ENCODE results near the gene WEE1.

Gene WEE1

GRCh38 chr11:9566561-9567063, 6.9 kb upstream of the WEE1 start:
- no peak for DNase-seq (ENCODE audit: low read depth, low spot score)

- no peak for DNase-seq (ENCODE audit: low read depth, low spot score)
Observed at GRCh38 chr11:9567401-9567800, 6.1 kb upstream of the WEE1 start.

GRCh38 chr11:9568161-9568853, 5.2 kb upstream of the WEE1 start:
- no peak for DNase-seq (ENCODE audit: low read depth, low spot score)

- no peak for DNase-seq (ENCODE audit: low read depth, low spot score)
Observed at GRCh38 chr11:9568854-9569587, 4.4 kb upstream of the WEE1 start.

- no peak for DNase-seq (ENCODE audit: low read depth, low spot score)
Observed at GRCh38 chr11:9569588-9570164, 3.8 kb upstream of the WEE1 start.

GRCh38 chr11:9570313-9571025, 3.0 kb upstream of the WEE1 start:
- DNase-seq (ENCODE audit: low read depth, low spot score) = no peak

GRCh38 chr11:9571071-9571762, 2.3 kb upstream of the WEE1 start:
- DNase-seq (ENCODE audit: low read depth, low spot score) = no peak

- DNase-seq (ENCODE audit: low read depth, low spot score) = no peak
Observed at GRCh38 chr11:9571763-9572115, 1.7 kb upstream of the WEE1 start.

- no peak for DNase-seq (ENCODE audit: low read depth, low spot score)
Observed at GRCh38 chr11:9573775-9574621, 528 bp downstream of the WEE1 start.

- no peak for DNase-seq (ENCODE audit: low read depth, low spot score)
Observed at GRCh38 chr11:9574622-9575259, 1.3 kb downstream of the WEE1 start.

- no peak for DNase-seq (ENCODE audit: low read depth, low spot score)
Observed at GRCh38 chr11:9575260-9576240, 2.1 kb downstream of the WEE1 start.

- no peak for DNase-seq (ENCODE audit: low read depth, low spot score)
Observed at GRCh38 chr11:9576701-9577381, 3.4 kb downstream of the WEE1 start.

GRCh38 chr11:9577556-9577955, 4.1 kb downstream of the WEE1 start:
- DNase-seq (ENCODE audit: low read depth, low spot score) = no peak

- no peak for DNase-seq (ENCODE audit: low read depth, low spot score)
Observed at GRCh38 chr11:9580894-9581293, 7.4 kb downstream of the WEE1 start.

GRCh38 chr11:9581556-9582161, 8.2 kb downstream of the WEE1 start:
- no peak for DNase-seq (ENCODE audit: low read depth, low spot score)

- DNase-seq (ENCODE audit: low read depth, low spot score) = no peak
Observed at GRCh38 chr11:9590717-9591116, 17.2 kb downstream of the WEE1 start.

- no peak for DNase-seq (ENCODE audit: low read depth, low spot score)
Observed at GRCh38 chr11:9594267-9595046, 21.0 kb downstream of the WEE1 start.
